Esophagus mucosa (tissue), 1 donor: ENCODE measurements around the gene TTYH3. TPM values are rescaled to one million over a fixed set of nuclear protein-coding genes. Genes with fewer than 3 reads are reported as not detected.
"Not testable (repeated sequence)": the region's sequence is repeated elsewhere in the genome, so short reads cannot be mapped to it uniquely, and the experiment has no call there.

Source experiments
- ATAC-seq: fragments of 200-7000 bp; cut with Tn5 transposase; one replicate; pipeline ENCODE4 v1.9.1; 2020
- total RNA-seq: library from RNA; stranded (reverse); gene quantifications from one replicate; pipeline ENCODE4 v1.2.4, GENCODE V29; 2023
- donor health status: DM: yes; HTN: yes; CAD: no.

The TTYH3 gene
- total RNA-seq, 1 donor from 2014 or later: 11.7 TPM

DNA sequence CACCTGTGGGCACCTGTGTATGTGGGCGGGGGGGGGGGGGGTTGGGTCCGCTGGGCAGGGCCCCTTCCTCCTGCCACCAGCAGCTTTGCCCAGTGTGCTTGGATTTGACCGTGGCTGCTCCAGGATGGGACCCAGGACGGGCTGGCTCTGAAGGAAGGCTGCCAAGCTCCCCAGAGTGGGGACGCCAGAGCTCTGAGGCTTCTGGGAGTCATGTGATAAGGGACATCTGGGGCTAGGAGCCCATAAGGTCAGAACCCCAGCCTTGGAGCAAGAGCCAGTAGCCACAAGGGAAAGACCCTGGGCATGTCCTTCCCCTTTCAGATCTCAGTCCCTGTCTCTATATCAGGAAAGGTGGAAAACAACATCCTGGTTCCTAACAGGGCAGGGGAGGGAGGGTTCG is 34.4 kb downstream of the TTYH3 start:
- ATAC-seq: no peak

DNA sequence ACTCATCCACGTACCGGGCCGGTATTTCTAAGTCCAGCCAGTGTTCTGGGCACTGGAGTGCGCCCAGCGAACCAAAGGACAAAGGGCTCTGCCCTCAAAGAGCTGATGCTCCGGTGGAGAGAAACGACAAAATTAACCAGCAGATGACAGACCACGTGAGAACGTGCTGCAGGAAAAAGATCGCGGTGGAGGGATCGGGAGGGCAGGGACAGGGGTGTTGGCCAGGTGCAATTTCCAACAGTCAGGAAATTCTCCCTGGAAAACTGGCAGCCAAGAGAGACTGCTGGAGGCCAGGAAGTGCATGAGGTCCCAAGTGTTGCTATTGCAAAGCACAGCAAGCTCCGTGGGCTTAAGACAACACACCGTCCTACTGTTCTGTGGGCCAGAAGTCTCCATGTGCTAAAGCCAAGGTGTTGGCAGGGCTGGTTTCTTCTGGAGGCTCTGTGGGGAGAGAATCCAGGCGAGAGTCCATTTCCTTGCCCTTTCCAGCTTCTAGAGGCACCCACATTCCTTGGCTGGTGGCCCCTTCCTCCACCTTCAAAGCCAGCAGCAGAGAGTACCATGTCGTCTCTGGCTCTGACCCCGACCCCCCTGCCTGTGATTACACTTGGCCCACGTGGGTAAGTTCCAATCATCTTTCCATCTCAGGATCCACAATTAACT is 34.9 kb downstream of the TTYH3 start:
- no peak for ATAC-seq

DNA sequence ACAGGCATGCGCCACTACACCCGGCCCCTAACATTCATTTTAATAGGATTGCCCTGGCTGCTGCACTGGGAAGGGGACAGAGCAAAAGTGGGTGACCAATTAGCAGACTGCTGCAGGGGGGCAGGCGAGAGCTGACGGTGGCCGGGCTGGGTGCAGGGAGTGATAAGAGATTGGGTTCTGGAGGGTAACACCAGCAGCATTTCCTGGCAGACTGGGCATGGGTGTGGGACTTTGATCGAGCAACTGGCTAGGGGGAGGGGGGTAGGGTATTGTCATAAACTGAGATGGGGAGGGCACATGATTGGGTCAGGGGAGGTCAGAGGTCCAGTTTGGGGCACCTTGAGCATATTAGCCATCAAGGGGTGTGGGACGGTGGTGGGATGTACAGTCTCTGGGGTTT is 36.1 kb downstream of the TTYH3 start:
- no peak for ATAC-seq

DNA sequence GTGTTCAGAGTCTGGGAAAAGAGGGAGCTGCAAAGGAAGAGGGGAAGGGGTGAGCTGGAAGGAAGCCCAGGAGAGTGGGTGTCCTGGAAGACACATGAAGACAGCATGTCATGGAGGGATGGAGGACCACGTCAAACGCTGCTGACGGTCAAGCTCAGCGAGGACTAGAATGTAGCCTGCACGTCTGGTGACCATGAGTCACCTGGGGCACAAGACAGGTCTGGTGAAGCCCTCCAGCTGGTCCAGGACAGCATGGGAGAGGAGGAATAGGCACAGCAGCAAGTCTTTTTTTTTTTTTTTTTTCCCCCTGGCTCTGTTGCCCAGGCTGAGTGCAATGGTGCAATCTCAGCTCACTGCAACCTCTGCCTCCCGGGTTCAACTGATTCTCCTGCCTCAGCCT is 36.6 kb downstream of the TTYH3 start:
- no peak for ATAC-seq

DNA sequence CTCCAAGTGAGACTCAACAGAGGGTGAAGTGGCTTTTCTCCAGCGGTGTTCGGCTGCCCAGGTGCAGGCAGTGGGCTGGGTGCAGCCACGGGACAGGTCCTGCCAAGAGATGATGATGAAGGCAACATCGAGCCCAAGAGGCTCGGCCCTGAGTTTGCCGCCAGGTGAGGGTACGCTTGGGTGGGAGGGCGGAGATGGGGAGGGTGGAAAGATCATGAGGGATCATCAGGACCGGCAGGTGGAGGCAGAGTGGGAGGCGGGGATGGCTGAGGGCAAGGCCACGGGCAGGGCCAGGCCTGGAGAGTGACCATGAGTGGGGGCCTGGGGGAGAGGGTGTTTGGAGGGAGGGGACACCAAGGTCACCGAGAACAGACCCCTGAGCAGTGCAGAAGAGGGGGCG is 38.4 kb downstream of the TTYH3 start:
- peak; percentile 8 for ATAC-seq

DNA sequence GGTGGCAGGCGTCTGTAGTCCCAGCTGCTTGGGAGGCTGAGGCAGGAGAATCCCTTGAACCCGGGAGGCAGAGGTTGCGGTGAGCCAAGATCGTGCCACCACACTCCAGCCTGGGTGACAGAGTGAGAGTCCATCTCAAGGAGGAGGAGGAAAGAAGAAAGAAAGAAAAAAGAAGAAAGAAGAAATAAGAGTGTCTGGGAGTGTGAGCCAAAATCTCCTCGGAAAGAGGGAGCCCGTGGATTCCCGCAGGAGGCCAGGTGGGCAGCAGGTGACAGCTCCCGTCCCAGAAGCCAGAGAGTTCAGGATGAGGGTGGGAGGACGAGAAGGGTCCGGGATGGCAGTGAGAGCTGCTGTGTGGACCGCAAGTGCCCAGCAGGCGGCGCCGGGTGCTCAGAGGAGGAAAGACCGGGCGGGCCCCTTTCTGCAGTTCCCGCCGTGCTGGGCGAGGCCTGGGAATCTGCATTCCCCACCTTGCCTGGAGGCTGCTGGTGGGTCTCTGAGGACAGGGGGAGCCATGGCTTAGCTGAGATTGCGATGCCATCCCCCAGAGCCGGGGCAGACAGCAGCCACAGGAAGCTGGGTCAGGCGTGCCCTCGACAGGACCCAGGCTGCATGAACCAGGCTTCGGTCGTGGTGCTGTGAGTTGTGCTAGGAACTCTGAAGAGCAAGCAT is 39.1 kb downstream of the TTYH3 start:
- peak; percentile 51 for ATAC-seq

DNA sequence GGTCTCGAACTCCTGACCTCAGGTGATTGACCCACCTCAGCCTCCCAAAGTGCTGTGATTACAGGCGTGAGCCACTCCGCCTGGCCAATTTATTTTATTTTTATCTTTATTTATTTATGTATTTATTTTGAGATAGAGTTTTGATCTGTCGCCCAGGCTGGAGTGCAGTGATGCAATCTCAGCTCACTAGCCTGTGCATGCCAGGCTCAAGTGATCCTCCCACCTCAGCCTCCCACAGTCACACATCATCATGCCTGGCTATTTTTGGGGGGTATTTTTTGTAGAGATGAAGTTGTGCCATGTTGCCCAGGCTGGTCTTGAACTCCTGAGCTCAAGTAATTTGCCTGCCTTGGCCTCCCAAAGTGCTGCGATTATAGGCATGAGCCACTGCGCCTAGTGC is 41.4 kb downstream of the TTYH3 start:
- not testable (repeated sequence) for ATAC-seq

DNA sequence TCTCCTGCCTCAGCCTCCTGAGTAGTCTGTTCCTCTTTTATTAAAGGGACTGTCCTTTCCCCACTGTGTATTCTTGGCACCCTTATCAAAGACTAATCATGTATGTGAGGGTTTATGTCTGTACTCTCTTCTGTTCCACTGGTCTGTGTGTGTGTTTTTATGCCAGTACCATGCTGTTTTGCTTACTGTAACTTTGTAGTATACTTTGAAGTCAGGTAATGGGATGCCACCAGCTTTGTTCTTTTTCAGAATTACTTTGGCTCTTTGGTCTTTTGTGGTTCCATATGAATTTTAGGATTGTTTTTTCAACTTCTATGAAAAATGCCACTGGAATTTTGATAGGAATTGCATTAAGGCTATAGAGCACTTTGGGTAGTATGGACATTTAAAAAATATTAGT is 42.1 kb downstream of the TTYH3 start:
- no peak for ATAC-seq

DNA sequence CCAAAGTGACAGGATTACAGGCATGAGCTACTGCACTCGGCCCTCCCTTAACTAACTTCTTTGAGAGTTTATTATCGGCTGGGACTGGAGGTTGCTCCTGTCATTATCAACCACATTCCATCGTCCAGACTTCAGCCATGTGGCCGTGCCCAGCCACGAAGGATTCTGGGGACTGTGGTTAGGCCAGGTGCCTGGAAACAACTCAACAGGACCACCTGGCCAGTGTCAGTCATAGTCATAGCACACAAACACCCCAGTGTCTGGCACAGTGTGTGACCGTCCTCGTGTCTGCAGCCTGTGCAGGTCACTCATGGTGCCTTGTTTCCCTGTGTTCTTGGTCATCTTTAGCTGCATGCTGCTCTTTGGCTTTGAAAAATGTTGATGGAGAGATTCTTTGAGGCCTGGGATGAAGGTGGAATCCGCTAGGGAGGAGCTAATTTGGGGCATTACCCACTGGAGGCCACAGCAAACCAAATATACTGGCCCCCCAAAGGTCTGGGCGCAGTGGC is 43.5 kb downstream of the TTYH3 start:
- ATAC-seq: no peak

DNA sequence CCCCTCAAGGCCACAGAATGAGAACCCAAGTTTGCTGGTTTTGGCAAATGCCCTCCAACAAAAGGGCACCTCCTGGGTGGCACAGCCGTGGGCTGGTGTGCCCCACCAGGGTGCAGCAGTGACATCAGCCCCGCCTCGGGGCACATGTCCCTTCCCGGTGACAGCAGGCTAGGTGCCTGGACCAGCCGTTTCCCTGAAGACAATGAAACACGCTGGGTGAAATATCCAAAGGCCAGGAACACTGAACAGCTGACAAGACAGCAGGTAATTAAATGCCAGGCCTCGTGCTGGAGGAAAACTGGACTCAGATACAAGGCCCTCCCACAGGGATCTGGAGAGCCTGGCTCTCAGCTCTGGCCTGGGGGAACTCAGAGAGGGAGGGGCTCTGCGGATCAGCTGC is 44.8 kb downstream of the TTYH3 start:
- not testable (repeated sequence) for ATAC-seq

DNA sequence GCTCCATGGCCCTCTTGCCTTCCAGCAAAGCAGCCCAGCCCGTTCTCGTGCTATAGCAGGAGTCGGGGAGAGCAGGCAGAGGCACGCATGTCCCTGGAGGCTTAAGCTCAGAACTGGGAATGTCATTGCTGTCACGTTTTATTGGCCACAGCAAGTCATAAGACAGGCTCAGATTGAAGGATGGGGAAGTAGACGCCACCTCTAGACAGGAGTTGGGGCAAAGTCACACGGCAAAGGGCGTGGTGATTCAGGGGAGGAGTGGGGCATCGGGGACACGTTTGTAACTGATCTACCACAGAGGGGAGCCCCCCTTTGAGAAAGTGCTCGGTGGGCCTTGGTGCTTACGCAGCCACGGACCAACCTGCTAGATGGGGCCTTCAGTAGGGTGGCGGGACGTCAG is 46.7 kb downstream of the TTYH3 start:
- not testable (repeated sequence) for ATAC-seq

DNA sequence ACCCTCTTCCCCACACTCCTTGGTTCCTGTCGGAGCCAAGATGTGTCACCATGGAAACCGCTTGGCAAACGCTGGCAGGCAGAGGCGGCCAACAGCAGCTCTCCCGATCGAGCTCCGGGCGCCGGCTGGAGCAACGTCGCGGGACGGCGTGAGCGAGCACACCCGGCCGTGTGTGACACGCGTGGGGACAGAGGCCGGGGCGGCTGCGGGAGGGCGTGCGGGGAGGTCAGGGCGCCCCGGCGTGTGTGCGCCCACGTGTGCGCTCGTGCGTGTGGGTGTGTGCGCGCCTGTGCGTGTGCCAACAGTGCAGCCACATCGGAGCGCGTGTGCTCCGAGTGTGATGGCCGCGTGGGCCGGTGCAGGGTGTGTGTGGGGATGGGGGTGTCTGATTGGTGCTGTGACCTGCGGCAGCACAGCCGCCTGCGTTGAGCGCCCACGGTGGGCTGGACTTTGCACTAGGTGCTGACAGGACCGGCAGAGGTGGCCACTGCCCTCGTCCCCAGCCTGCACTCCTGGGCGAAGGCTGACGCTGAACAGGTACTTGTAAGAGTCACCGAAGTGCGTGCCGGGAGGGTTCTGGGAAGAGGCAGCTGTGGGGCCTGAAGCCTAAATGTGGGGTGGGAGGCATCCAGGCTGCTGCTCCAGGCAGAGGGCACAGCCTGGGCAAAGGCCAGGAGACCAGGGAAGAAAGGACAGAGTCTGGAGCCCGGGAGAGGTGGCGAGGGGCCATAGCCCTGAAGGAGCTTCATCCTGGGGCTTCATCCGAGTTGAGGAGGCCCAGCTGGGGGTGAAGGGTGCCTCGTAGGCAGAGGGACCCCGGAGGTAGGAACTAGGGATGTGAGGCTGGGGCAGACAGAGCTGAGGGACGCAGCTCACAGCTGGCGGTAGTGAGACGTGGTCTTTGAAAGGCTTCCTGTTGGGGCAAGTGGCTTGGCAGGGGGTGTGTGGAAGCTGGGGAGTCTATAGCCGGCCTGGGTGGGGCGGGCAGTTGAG is 47.6 kb downstream of the TTYH3 start:
- ATAC-seq: peak; percentile 34

DNA sequence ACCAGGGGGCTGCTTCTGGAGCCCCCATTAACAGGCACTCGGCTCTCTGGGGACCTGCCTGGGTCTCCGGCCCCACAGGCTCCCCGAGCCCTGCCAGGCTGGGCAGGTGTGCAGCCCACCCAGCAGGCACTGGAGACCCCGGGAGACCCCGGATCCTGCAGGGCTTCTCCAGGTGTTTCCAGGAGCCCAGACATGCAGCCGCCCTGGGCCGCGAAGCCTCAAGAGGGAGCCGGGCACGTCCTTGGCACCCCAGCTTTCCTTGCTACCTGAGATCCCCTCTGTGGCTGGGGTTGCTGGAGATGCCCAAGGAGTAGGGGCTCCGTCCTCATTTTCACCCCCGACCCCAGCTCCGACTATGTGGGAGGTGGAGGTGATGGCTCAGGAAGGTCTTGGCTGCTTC is 48.5 kb downstream of the TTYH3 start:
- no peak for ATAC-seq

DNA sequence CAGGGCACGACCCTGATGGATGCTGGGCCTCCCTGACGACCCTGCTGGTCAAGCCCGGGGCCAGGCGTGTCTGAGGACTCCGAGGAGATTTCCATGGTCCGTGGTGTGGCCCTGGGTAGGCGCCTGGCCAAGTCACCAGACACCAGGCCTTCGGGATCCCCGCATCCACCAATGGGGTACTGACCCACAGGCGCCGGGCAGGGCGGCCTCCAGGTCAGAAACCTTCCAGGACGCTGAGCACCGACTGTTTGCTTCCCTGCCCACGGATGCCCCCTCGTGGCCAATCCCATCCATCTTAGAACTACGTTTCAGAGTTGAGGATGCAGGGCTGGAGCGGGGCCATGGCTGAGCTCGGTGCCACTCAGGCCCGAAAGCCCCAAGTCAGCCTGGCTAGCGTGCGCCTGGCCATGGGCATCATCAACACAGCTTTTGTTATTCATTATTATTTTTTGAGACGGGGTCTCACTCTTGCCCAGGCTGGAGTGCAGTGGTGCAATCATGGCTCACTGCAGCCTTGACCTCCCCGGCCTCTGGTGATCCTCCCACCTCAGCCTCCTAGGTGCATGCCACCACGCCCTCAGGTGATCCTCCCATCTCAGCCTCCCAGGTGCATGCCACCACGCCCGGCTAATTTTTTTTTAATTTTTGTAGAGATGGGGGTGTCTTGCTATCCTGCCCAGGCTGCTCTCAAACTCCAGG is 49.2 kb downstream of the TTYH3 start:
- ATAC-seq: peak; percentile 72

DNA sequence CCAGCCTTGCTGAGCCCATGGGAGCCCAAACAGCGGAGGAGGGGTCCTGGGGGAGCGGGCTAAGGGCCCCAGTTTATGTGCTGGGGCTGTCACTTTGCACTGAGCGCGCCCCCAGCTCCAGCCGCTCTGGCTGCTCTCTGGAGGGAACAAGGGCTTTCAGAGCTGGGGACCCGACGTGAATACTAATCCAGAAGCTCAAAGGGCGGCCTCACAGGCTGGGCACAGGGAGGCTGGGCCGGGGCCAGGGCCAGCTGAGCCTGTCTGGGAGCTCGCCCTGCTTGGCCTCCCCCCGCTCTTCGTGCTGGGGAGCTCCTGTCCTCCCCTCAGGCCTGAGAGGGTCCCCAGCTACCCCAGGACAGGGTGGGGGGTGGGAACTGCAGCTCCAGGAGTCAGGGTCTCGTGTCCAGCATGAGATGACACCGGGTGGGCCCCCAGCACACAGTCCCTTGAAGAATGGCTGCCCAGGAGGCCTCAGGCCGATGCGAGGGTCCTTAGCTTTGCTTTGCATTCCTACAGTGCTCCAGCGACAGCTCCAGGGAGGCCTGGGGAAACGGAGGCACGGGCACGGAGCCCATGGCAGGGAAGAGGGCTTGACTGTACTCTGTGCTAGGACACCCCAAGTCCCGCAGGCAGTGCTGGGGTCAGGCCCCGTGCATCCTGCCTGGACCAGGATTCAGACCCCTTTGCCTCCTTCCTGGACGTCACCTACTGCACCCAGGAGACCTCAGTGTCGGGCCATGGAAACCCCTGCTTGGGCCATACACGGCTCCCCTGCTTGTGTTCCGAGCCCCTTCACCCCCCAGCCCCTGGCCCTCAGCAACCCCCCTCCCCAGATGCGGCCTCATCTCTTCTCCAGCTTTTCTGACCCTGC is 50.4 kb downstream of the TTYH3 start:
- no peak for ATAC-seq

DNA sequence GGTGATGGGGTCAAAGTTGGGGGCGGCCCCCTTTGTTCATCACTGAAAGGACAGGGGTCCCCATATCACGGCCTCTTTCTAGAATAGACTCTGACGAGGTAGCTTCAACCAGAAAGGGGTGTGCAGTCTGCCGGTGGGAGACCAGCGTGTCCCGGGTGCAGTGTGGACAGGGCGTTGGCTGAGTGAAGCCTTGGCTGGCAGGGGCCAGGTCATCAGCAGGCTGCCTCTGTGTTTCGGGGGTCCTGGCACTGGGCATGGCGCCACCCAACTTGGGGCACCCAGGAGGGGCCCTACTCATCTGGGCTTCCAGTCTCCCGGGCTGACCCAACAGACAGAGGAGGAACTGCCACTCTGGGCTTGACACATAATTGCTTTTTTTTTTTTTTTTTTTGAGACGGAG is 52.7 kb downstream of the TTYH3 start:
- ATAC-seq: no peak

DNA sequence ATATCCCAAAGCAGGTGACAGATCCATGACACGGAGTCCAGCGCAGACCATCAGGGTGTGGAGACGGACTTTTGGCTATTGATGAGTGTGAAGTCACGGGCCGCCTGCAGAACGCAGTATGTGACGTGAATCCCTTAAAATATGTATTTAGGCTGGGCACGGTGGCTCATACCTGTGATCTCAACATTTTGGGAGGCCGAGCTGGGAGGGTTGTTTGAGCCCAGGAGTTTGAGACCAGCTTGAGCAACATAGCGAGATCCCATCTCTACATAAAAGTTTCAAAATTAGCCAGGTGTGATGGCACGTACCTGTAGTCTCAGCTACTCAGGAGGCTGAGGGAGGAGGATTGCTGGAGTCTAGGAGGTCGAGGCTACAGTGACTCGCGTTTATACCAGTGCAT is 54.3 kb downstream of the TTYH3 start:
- ATAC-seq: no peak

DNA sequence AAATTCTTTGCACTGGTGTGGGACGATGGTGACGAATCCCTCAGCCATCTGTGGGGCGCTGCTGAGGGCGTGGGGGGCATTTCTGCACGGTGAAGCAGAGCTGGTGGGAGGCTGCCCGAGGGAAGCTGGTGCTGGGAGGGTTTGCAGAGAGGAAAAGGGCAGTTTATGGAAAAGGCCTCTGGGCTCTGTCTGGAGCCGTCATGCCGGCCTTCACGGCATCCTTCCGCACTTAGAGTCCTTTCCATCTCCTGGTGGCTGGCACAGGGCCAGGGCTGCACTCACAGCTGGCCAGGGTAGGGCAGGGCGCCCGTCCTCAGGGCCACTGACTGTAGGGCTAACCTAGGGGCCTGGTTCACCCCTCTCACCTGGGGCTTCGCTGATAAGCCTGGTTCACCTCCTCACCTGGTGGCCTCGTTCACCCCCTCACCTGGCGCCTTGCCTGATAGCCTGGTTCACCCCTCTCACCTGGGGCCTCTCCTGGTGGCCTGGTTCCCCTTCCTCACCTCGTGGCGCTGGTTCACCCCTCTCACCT is 55.6 kb downstream of the TTYH3 start:
- ATAC-seq: peak; percentile 25

DNA sequence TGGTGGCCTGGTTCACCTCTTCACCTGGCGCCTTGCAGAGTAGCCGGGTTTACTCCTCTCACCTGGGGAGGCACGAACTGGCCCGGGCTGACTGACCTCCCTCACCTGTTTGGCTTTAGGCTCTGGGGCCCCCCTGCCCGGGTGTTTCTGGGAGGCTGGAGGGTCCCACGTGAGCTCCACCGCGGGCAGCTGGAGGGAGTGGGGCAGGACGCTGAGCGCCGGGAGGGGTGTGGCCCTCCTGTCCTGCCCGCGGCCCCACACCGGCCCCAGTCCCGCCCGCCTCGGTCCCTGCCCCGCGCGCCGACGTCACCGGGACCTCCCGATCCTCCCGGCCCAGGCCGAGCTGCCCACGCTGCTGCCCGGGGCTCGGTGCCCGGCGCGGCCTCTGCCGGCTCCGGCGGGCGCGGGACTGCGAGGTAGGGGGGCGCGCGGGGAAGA is 56.1 kb downstream of the TTYH3 start, which contains the start of gene AMZ1:
AMZ1 (plus strand) TSS at position 322 of the 438 bp plus-strand sequence. CDS start 12,250 bp downstream, outside the sequence.
- peak; percentile 45 for ATAC-seq

DNA sequence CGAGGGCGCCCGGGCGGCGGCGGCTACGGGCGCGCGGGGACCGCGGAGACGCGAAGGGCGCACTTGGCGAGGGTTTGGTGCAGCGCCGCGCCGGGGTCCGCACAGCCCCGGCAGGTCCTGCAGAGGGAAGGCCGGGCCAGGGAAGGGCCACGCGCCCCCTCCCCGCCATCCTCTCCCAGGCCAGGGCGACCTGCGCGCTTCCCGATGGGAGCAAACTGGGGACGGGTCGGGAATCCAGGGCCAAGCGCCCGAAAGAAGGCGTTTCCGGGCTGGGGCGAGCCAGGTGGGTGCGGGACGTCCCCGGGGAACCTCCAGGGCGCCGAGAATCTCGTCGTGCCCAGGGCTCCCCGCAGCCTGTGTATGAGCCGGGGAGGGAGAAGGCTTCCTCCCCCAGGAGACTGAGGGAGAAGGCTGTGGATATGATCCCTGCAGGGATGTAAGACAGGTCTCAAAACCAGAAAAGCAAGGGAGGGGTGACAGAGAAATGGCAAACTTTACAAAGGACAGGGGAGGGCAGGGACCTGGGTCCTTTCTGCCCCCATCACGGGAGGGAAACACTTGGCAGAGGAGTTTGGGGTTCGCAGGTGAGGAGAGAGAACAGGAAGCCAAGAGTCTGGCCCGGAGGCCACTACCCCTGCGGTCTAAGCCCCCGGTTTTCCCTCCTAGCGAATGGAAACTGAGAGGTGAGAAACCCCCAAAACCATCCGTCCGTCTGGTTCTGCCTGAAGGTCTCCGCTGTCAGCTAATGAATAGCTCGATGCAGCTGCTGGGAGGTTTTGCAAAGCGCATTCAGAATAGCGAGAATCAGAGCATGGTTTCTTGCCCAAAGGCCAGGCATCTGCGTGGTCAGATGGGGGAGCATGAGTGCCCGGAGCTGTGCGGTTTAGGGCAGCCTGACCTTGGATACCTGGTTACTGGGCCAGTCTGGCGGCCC is 56.9 kb downstream of the TTYH3 start:
- ATAC-seq: peak; percentile 6
